ENCODE measurements around the gene COLEC12. TPM values are rescaled to one million over a fixed set of nuclear protein-coding genes. Genes with fewer than 3 reads are reported as not detected.

The COLEC12 gene
- total RNA-seq, 1 donor from 2014 or later: 70.0 TPM

- H3K4me1 Mint-ChIP-seq: peaks cover 19% of the 10 kb centered on the region
- peaks cover 7% of the 10 kb centered on the region for H3K36me3 Mint-ChIP-seq
- H3K9me3 Mint-ChIP-seq: peaks cover 4% of the 10 kb centered on the region
- no peak overlapping the region for H3K4me3 Mint-ChIP-seq
- TF ChIP-seq, protein P1, sequence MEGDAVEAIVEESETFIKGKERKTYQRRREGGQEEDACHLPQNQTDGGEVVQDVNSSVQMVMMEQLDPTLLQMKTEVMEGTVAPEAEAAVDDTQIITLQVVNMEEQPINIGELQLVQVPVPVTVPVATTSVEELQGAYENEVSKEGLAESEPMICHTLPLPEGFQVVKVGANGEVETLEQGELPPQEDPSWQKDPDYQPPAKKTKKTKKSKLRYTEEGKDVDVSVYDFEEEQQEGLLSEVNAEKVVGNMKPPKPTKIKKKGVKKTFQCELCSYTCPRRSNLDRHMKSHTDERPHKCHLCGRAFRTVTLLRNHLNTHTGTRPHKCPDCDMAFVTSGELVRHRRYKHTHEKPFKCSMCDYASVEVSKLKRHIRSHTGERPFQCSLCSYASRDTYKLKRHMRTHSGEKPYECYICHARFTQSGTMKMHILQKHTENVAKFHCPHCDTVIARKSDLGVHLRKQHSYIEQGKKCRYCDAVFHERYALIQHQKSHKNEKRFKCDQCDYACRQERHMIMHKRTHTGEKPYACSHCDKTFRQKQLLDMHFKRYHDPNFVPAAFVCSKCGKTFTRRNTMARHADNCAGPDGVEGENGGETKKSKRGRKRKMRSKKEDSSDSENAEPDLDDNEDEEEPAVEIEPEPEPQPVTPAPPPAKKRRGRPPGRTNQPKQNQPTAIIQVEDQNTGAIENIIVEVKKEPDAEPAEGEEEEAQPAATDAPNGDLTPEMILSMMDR (IDR thresholded peaks at IDR 0.05; ENCODE audit: unreplicated experiment): no peak
- DNase-seq (ENCODE audit: low spot score in 2 of 2, unreplicated experiment in 2 of 2): no peak
- no peaks in the 10 kb centered on the region for H3K27me3 Mint-ChIP-seq (ENCODE audit: low read depth)
- no peak overlapping the region for H3K27ac Mint-ChIP-seq
Measured at GRCh38 chr18:513826-514530, 13.5 kb upstream of the COLEC12 start.

GRCh38 chr18:512957-513356 lies 12.5 kb upstream of the COLEC12 start:
- H3K36me3 Mint-ChIP-seq: peaks cover 7% of the 10 kb centered on the region
- H3K27me3 Mint-ChIP-seq (ENCODE audit: low read depth): no peaks in the 10 kb centered on the region
- DNase-seq (ENCODE audit: low spot score in 2 of 2, unreplicated experiment in 2 of 2): no peak
- H3K4me3 Mint-ChIP-seq: no peak overlapping the region
- TF ChIP-seq, protein P1 (IDR thresholded peaks at IDR 0.05; ENCODE audit: unreplicated experiment): no peak
- peaks cover 10% of the 10 kb centered on the region for H3K4me1 Mint-ChIP-seq
- peaks cover 4% of the 10 kb centered on the region for H3K9me3 Mint-ChIP-seq
- no peak overlapping the region for H3K27ac Mint-ChIP-seq

GRCh38 chr18:508835-509234 lies 8.3 kb upstream of the COLEC12 start:
- peaks cover 3% of the 10 kb centered on the region for H3K36me3 Mint-ChIP-seq
- no peaks in the 10 kb centered on the region for H3K27me3 Mint-ChIP-seq (ENCODE audit: low read depth)

GRCh38 chr18:507636-508035 lies 7.1 kb upstream of the COLEC12 start:
- peaks cover 15% of the 10 kb centered on the region for H3K4me1 Mint-ChIP-seq
- DNase-seq (ENCODE audit: low spot score in 2 of 2, unreplicated experiment in 2 of 2): no peak
- H3K4me3 Mint-ChIP-seq: no peak overlapping the region
- peaks cover 3% of the 10 kb centered on the region for H3K36me3 Mint-ChIP-seq
- no peaks in the 10 kb centered on the region for H3K9me3 Mint-ChIP-seq
- H3K27me3 Mint-ChIP-seq (ENCODE audit: low read depth): no peaks in the 10 kb centered on the region
- TF ChIP-seq, protein P1 (IDR thresholded peaks at IDR 0.05; ENCODE audit: unreplicated experiment): no peak
- H3K27ac Mint-ChIP-seq: no peak overlapping the region

More at GRCh38 chr18:508835-509234, 8.3 kb upstream of the COLEC12 start:
- TF ChIP-seq, protein P1 (IDR thresholded peaks at IDR 0.05; ENCODE audit: unreplicated experiment): no peak
- H3K4me1 Mint-ChIP-seq: peaks cover 8% of the 10 kb centered on the region
- no peak overlapping the region for H3K4me3 Mint-ChIP-seq
- no peak overlapping the region for H3K27ac Mint-ChIP-seq
- H3K9me3 Mint-ChIP-seq: no peaks in the 10 kb centered on the region
- no peak for DNase-seq (ENCODE audit: low spot score in 2 of 2, unreplicated experiment in 2 of 2)

DNA sequence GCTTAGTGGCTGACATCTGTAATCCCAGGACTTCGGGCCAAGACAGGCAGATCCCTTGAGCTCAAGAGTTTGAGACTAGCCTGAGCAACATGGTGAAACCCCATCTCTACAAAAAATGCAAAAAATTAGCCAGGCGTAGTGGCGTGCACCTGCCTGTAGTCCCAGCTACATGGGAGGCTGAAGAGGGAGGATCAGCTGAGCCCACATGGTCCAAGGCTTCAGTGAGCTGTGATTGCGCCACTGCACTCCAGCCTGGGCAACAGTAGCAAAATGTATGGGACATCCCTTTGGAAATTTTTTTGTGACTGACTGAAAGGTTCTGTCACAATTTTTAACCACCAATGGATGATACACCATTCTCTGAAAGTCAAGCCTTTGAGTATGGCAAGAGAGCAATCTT lies 6.3 kb upstream of the COLEC12 start:
- TF ChIP-seq, protein P1 (IDR thresholded peaks at IDR 0.05; ENCODE audit: unreplicated experiment): no peak
- peaks cover 15% of the 10 kb centered on the region for H3K4me1 Mint-ChIP-seq
- no peak overlapping the region for H3K27ac Mint-ChIP-seq
- H3K4me3 Mint-ChIP-seq: no peak overlapping the region
- peaks cover 3% of the 10 kb centered on the region for H3K36me3 Mint-ChIP-seq
- H3K9me3 Mint-ChIP-seq: no peaks in the 10 kb centered on the region
- no peak for DNase-seq (ENCODE audit: low spot score in 2 of 2, unreplicated experiment in 2 of 2)
- no peaks in the 10 kb centered on the region for H3K27me3 Mint-ChIP-seq (ENCODE audit: low read depth)

All from mesothelial cell of epicardium (in vitro differentiated cells).